NCI-H2107 treated with DMSO at 0.1 percent for 48 hours (cell line): ENCODE measurements around the gene GRM2.
"Not testable (repeated sequence)": the region's sequence is repeated elsewhere in the genome, so short reads cannot be mapped to it uniquely, and the experiment has no call there.

Experiments used
- DNase-seq: peaks from one replicate; lab custom pipeline; 2025; ENCODE audit not compliant: unreplicated experiment; lab: John Stamatoyannopoulos, UW

GRM2 gene

GRCh38 chr3:51721062-51721745 lies 14.3 kb downstream of the GRM2 start:
- no peak for DNase-seq

- DNase-seq: no peak
These were observed 15.5 kb downstream of the GRM2 start for GRCh38 chr3:51722362-51722761.

- DNase-seq: no peak
These were observed 20.6 kb downstream of the GRM2 start for GRCh38 chr3:51727500-51727899.

GRCh38 chr3:51729042-51729633 lies 22.3 kb downstream of the GRM2 start:
- no peak for DNase-seq

GRCh38 chr3:51733859-51734571 lies 27.1 kb downstream of the GRM2 start:
- DNase-seq: no peak

GRCh38 chr3:51734572-51734907 lies 27.7 kb downstream of the GRM2 start:
- no peak for DNase-seq

- DNase-seq: no peak
These were observed 28.2 kb downstream of the GRM2 start for GRCh38 chr3:51735039-51735438.

GRCh38 chr3:51735950-51736349 lies 29.1 kb downstream of the GRM2 start:
- no peak for DNase-seq

- no peak for DNase-seq
These were observed 32.2 kb downstream of the GRM2 start for GRCh38 chr3:51739110-51739509.

GRCh38 chr3:51742320-51742719 lies 35.5 kb downstream of the GRM2 start:
- DNase-seq: not testable (repeated sequence)

- DNase-seq: not testable (repeated sequence)
These were observed 36.1 kb downstream of the GRM2 start for GRCh38 chr3:51742978-51743377.

GRCh38 chr3:51747840-51748239 lies 41.0 kb downstream of the GRM2 start:
- no peak for DNase-seq

GRCh38 chr3:51748327-51748726 lies 41.5 kb downstream of the GRM2 start:
- DNase-seq: no peak

GRCh38 chr3:51750878-51751277 lies 44.0 kb downstream of the GRM2 start:
- DNase-seq: no peak

GRCh38 chr3:51751287-51751686 lies 44.4 kb downstream of the GRM2 start:
- DNase-seq: no peak

GRCh38 chr3:51753763-51754750 lies 47.2 kb downstream of the GRM2 start:
- DNase-seq: not testable (repeated sequence)

GRCh38 chr3:51759203-51759602 lies 52.3 kb downstream of the GRM2 start:
- DNase-seq: no peak
